Colon (tissue), 2 donors: Measurements from ENCODE around the gene RALY.

Source experiments
- FAIRE-seq: peaks from 2 replicates; lab custom pipeline; 2012; peaks lifted over from hg19 to GRCh38; lab: Jason Lieb, UNC
- donor health status: control.
- donor health status: control.

RALY gene

DNA sequence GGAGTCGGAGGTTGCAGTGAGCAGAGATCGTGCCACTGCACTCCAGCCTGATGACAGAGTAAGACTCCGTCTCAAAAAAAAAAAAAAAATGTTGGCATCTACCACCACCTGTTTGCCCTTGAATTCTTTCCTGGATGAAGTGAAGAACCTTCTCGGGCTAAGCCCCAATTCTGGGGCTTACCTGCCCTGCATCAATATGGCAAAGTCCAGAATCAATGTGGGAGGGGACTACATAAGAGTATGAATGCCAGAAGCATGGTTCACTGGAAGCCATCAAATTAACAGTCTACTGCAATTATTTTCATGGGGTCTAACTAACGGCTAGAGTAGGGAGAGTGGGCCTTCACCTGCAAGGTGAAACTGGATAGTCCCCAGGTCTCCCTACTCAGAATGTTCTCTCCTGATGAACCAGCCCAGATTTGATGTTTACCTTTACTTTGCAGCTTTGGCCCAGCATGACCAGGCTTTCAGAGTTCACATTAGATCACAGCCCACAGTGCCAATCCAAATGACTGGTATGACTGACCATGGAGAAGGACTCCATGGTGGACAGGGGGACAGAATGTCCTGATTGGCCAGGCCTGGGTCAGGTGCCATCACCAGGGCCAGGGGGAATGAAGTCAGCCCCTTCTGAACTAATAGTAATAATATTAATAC lies 7.0 kb upstream of the RALY start:
- FAIRE-seq, result no peak

GRCh38 chr20:33990075-33990474 lies 3.6 kb upstream of the RALY start:
- no peak for FAIRE-seq

DNA sequence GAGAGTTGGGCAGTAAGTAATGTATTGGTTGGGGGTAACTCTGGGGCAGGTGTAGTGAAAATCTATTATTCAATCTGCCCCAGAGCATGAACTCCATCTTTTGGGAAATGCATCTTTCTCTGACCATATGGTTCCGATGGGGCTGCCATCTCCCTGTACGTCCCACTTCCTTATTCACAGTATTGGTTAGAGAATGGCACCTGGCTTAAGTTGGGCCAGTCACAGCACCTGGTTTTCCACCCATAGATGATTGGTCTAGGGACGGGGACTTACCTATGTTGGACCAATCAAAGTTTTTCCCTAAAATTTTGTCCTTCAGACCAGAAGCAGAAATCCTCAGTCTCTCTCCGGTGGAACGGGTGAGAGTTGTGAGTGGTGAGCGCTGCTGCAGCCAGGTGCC lies 2.2 kb upstream of the RALY start:
- FAIRE-seq, result no peak

- no peak for FAIRE-seq
These were observed 1.4 kb upstream of the RALY start for GRCh38 chr20:33992145-33992922.

DNA sequence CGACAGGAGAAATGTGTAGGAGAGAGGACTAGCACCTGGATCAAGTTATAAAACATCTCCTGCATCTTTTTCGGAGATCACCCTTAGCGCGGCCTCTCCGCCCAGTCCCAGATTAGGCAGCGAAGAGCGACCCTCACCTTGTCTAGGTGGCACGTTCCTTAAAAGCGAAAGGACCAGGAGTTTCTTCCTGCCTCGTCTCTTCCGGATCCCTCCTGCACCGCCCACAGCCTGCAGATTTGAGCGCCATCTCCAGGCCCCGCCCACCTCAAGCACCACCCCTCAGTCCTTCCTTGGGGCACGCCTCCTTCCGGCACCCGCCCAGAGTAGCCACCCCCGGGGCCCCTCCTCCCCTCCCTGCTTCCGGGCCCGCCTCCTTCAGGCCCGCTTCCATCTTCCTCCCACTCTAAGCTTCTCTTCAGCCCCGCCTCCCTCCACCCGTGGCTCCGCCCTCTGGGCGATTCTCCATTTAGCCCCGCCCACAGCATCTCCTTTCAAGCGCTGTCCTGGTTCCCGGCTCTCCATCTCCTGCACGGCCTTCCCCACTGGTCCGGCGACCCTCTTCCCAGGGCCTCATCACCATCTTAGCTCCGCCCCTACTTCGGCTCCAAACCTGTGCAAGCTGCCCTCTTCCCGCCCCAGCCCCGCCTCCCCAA lies 662 bp upstream of the RALY start:
- FAIRE-seq, result peak; percentile 31

- no peak for FAIRE-seq
These were observed 657 bp downstream of the RALY start for GRCh38 chr20:33994222-33994913.

DNA sequence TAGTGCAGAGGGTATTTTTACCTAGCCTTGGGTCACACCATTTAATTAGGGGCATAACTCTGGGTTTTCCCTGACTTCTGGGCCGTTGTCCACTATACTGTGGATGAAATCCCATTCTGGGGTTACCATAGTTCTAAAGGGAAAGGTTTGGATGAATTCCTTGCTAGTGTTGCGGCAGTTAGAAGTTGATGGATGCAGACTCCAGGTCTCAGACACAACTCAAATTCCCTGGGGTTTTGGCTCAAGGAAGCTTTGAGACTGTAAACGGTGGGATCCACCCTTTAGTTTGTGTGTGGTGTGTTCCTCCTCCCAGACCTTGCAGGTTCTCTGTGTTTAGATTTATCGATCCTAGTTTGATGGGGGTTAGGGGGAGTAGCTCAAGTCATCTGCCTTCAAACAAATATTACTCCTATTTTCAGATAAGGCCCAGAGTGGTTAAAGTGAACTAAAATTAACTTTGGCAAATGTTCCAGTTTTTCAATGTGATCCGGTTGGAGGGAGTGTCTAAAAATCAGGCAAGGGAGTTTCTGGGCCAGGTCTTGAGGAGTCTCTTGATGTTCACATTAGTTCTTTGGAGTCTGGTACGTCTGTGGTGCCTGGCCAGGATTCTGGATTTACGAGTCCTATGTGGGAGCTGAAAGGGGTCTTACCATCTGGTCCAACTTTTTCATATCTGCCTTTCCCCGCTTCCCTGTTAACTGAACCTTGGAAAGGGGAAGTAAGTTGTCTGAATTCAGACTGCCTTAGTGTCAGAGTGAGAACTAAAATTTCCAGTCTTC lies 1.5 kb downstream of the RALY start:
- FAIRE-seq, result no peak

DNA sequence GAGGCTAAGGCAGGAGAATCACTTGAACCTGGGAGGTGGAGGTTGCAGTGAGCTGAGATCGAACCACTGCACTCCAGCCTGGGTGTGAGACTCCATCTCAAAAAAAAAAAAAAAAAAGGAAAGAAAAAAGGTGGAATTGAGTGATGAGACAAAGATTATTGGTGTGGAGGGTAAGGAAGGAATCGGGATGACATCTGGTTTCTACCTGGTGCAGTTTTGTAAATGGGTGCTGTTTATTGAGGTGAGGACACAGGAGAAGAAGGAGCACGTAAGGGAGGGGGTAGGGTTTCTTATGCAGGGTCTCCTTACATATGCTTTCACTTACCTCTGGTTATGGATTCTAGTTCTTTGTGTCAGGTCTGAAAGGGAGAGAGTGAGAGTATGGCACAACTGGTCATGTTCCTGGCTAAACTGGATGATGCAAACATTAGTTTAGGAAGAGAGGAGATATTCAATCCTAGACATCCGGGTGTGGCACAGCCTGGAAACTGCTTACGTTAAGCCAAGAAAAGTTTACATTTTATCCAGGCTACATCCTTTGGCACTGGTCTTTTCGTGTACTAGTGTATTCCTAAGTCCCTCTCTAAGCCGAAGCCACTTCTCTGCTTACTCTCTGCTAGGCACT lies 5.4 kb downstream of the RALY start:
- no peak for FAIRE-seq

- FAIRE-seq, result no peak
These were observed 7.7 kb downstream of the RALY start for GRCh38 chr20:34001378-34001777.

DNA sequence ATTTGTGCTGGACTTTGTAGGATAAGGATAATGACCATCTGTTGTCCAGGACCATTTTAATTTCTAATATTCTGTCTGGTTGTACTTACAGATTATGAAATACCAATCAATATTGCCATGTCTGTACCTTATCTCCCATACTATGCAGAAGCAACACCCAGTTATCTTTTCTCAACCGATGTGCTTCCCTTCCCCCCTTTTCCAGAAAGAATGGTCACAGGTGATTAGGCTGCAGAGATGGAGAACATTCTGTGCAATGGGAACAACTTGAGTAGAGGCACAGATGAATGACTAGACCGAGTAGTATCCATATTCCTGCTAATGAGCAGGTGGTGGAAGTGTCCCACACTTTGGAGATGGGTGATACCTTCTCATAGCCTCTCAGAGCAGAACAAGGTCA lies 10.5 kb downstream of the RALY start:
- no peak for FAIRE-seq

DNA sequence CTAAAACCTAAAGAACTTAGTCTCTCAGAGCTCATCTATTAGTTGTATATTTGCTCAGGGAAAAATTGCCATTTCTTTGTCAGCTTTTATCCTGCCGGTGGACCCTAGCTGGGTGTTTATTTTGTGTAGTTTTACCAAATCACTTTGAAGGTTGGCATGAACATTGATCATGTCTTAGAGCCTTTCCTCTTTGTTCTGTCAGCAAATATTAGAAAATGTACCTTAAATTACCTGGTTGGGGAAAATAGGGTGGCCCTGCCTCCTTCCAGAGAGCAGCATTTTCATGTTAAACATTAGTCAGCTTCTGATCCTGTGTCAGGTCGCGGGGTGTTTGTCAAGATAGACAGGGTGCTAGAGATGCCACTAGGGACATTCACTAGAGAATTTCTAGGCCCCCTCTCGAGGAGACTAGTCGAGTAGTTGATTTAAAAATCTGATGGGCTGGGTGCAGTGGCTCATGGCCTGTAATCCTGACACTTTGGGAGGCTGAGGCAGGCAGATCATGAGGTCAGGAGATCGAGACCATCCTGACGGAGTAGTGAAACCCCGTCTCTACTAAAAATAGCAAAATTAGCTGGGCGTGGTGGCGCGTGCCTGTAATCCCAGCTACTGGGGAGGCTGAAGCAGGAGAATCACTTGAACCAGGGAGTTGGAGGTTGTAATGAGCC lies 11.2 kb downstream of the RALY start:
- FAIRE-seq, result no peak

DNA sequence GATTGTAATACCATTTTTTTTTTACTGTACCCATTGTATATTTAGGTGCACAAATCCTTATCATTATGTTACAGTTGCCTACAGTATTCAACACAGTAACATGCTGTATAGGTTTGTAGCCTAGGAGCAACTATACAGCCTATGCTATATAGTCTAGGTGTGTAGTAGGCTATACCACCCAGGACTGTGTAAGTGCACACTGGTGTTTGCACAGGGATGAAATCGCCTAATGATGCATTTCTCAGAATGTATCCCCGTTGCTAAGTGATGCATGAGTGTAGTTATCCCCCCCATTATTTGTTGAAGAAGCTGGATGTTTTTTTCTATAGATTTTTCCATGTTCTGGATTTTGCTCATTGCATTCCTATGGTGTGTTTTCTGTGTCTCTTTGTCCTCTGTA lies 12.9 kb downstream of the RALY start:
- no peak for FAIRE-seq

DNA sequence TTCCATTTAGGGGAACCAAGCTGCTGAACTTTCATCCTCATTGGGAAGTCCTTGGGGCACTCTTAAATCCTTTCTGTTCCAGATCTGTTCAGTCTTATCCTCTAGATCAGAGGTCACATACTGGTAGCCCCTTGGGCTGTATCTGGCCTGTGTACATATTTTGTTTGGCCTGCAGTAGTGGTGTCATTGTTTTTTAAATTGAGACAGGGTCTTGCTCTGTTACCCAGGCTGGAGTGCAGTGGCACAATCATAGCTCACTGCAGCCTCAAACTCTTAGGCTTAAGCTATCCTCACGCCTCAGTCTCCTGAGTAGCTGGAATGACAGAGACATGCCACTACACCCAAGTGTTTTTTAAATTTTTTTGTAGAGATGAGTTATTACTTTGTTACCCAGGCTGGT lies 14.8 kb downstream of the RALY start:
- no peak for FAIRE-seq

DNA sequence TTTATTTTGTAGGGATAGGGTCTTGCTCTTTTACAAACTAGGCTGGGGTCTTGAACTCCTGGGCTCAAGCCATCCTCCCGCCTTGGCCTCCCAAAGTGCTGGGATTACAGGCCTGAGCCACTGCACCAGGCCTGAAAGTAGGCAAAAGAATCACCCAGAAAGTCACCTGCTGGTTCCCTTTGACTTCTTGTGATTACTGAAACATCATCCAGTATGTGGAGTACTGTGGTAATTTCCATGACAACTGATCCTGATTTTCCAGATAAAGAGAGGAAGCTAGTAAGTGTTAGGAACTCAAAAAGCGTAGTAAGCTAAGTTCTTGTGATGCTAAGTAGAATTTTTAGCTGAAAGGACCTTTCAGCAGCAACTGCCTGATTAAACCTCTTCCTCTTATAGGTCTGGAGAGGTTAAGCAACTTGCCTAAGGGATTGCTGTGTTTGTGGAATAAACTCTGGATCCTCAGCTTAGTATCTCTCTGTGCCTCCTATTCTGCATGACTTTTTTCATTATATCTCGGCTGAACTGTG lies 16.8 kb downstream of the RALY start:
- FAIRE-seq, result no peak

DNA sequence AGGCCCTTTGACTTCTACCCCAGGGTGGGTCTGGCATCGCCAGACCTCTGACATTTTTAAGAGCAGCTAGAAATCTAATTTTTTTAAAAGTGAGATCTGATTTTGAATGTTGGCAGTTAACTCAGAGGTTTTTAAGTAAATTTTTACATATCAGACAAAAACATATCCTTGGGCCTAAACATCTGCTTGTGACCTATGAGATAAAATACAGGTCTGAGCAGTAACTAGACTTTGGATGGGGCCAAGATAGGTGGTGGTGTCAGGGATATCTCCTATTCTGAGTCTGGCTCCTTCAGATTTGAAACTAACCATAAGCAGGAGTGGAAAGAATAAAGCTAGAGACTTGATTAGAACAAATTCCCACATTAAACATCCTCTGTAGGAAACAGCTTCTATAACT lies 17.6 kb downstream of the RALY start:
- no peak for FAIRE-seq

- FAIRE-seq, result no peak
These were observed 18.6 kb downstream of the RALY start for GRCh38 chr20:34012330-34012729.

DNA sequence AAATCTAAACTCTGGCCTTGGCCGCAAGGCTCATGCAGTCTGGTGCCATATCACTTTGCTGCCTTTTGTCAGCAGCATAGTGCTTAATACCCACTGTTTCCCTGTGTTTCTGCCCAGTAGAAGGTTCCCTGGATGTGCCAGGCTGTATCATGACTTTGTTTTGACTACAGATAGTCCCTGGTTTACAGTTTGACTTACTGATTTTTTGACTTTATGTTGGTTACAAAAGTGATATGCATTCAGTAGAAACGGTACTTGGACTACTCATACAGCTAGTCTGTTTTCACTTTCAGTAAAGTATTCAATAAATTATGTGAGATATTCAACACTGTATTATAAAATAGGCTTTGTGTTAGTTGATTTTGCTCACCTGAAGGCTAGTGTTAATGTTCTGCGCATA lies 19.0 kb downstream of the RALY start:
- no peak for FAIRE-seq

DNA sequence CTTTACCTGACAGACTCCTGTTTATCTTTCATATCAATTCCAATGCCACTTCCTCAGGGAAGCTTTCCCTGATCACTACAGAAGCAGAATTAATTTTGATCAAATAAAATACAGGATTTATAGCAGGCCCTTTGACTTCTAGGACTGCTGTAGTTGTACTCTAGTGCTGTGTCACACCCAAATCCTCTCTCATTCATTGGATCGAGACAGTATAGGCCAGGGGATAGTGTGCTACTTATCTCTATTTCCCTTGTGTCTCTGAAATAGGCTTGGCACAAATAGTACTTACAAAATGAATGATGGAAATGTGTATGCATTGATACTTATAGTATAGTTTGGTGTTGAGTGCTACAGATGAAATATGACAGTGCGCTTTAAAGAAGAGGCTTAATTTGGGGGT lies 19.8 kb downstream of the RALY start:
- FAIRE-seq, result no peak

DNA sequence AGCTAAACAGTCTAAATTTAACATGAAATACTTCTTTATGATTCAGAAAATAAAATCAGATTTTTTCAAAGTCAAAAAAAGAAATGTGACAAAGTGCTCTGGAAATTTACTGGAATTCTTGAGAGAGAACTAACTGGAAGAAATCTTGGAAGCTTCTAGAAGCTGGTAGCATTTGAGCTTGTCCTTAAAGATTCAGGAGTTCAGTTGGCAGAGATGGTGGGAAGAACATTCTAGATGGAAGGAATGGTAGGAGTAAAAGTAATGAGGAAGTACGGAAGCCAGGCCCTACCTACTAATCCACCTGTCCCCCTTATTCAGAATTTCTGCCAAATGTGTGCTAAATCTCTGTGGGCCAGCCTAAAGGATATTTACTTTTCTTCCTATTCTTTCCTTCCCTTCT lies 21.2 kb downstream of the RALY start:
- no peak for FAIRE-seq

DNA sequence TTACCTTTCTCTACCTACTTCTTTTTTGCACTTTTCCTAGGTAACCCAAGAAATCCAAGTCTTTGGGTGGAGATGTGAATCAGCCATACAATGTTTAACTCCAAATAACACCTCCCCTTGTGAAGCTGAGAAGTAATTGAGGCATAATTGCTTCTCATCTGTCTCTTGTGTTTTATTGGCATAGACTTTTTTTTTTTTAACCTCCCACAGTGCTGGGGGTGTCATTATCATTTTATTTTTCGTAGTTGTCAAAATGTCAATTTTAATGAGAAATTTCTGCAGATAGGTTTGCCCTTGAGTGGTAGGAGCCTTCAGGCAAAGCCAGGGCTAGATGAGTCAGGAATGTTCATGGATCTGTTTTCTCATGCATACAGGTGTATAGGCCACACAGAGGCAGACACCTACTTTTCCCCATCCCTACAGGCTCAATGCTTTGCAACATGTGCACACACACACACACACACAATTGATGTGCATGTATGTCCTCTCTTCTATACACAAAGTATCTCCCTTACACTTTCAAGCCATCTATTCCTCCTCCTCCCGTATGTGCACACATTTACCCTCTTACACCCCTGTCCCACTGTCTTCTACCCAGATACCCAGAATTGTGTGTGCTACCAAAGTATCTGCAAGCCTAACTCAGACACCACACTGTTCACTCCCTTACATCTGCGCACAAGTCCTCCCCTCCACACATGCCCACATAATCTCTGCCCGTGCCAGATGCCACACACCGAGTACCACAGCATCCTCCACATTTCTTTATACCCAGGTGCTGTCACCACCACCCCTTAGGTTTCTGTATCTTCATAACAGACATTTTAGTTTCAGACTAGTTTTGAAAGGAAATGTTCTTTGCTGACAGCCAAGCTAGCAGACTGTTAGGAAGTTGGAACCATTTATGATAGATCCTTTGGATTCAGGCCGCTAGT lies 22.0 kb downstream of the RALY start:
- FAIRE-seq, result no peak
